Measurements from ENCODE around the gene ADGRL4. TPM values are rescaled to one million over a fixed set of nuclear protein-coding genes. Genes with fewer than 3 reads are reported as not detected.
"Not testable (repeated sequence)": the region's sequence is repeated elsewhere in the genome, so short reads cannot be mapped to it uniquely, and the experiment has no call there.

Gene ADGRL4
- total RNA-seq, 1 donor from 2014 or later, result 19.6 TPM

GRCh38 chr1:78987042-78987441, 19.5 kb downstream of the ADGRL4 start:
- Mint-ChIP-seq H3K27ac (ENCODE audit: unreplicated experiment) (no peak overlapping the region), H3K4me1 (ENCODE audit: low read depth, unreplicated experiment) (peaks cover 1% of the 10 kb centered on the region), H3K27me3 (ENCODE audit: low read depth, unreplicated experiment) (no peaks in the 10 kb centered on the region), H3K9me3 (ENCODE audit: unreplicated experiment) (peaks cover 3% of the 10 kb centered on the region), H3K36me3 (ENCODE audit: low read depth, unreplicated experiment) (no peaks in the 10 kb centered on the region), H3K4me3 (ENCODE audit: unreplicated experiment) (no peak overlapping the region)
- Histone ChIP-seq H3K27ac (ENCODE audit: low read depth, low read length) (no peak overlapping the region), H3K4me1 (ENCODE audit: insufficient read depth, low read length) (no peaks in the 10 kb centered on the region), H3K9ac (ENCODE audit: low read length) (no peak overlapping the region), H3K4me2 (ENCODE audit: low read length) (no peak overlapping the region), H3K36me3 (ENCODE audit: insufficient read depth, low read length) (no peaks in the 10 kb centered on the region), H3K4me3 (ENCODE audit: insufficient read depth, low read depth, low read length) (no peak overlapping the region), H3K9me3 (ENCODE audit: insufficient read depth, low read depth, low read length) (no peaks in the 10 kb centered on the region), H3K79me2 (ENCODE audit: insufficient read depth, low read length) (no peaks in the 10 kb centered on the region), H3K27me3 (ENCODE audit: insufficient read depth, low read length) (no peaks in the 10 kb centered on the region), H4K20me1 (ENCODE audit: insufficient read depth, low read length) (no peaks in the 10 kb centered on the region), H2AFZ (ENCODE audit: low read depth, low read length) (no peak overlapping the region)
- no peak for DNase-seq (ENCODE audit: low read depth)
- TF ChIP-seq, protein P1, sequence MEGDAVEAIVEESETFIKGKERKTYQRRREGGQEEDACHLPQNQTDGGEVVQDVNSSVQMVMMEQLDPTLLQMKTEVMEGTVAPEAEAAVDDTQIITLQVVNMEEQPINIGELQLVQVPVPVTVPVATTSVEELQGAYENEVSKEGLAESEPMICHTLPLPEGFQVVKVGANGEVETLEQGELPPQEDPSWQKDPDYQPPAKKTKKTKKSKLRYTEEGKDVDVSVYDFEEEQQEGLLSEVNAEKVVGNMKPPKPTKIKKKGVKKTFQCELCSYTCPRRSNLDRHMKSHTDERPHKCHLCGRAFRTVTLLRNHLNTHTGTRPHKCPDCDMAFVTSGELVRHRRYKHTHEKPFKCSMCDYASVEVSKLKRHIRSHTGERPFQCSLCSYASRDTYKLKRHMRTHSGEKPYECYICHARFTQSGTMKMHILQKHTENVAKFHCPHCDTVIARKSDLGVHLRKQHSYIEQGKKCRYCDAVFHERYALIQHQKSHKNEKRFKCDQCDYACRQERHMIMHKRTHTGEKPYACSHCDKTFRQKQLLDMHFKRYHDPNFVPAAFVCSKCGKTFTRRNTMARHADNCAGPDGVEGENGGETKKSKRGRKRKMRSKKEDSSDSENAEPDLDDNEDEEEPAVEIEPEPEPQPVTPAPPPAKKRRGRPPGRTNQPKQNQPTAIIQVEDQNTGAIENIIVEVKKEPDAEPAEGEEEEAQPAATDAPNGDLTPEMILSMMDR (IDR thresholded peaks at IDR 0.05; ENCODE audit: insufficient read depth, low read depth, low read length), result no peak
- TF ChIP-seq EZH2 (IDR thresholded peaks at IDR 0.05; ENCODE audit: insufficient read depth, low read length), result no peak
- FAIRE-seq, result no peak

DNA sequence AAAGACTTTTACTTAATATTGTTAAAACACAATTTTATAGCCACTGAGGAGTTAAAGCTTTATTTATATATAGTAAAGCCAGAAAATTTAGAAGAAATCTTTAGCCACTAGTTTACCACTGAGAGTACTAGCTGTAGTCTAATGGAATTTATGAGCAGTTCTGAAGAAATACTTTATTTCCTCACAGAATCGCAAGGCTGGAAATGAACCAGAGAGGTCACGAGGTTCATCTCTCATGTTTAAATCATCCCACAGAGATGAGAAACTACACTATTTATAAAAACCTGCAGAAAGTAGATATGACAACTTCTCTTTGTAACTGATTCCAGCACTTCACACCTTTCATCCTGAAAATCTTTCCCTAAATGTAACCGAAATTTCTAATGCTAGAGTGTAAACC, 26.0 kb downstream of the ADGRL4 start:
- Mint-ChIP-seq H3K36me3 (ENCODE audit: low read depth, unreplicated experiment) (peaks cover 1% of the 10 kb centered on the region), H3K4me1 (ENCODE audit: low read depth, unreplicated experiment) (no peaks in the 10 kb centered on the region), H3K9me3 (ENCODE audit: unreplicated experiment) (peaks cover 2% of the 10 kb centered on the region), H3K27ac (ENCODE audit: unreplicated experiment) (no peak overlapping the region), H3K4me3 (ENCODE audit: unreplicated experiment) (no peak overlapping the region), H3K27me3 (ENCODE audit: low read depth, unreplicated experiment) (no peaks in the 10 kb centered on the region)
- H3K9me3 ChIP-seq (ENCODE audit: insufficient read depth, low read depth, low read length), result no peaks in the 10 kb centered on the region
- no peaks in the 10 kb centered on the region for H4K20me1 ChIP-seq (ENCODE audit: insufficient read depth, low read length)
- no peak overlapping the region for H3K4me3 ChIP-seq (ENCODE audit: insufficient read depth, low read depth, low read length)
- FAIRE-seq (no peak), DNase-seq (ENCODE audit: low read depth) (no peak)
- no peaks in the 10 kb centered on the region for H3K27me3 ChIP-seq (ENCODE audit: insufficient read depth, low read length)
- H3K36me3 ChIP-seq (ENCODE audit: insufficient read depth, low read length), result no peaks in the 10 kb centered on the region
- no peaks in the 10 kb centered on the region for H3K4me1 ChIP-seq (ENCODE audit: insufficient read depth, low read length)
- no peak overlapping the region for H3K27ac ChIP-seq (ENCODE audit: low read depth, low read length)
- no peaks in the 10 kb centered on the region for H3K79me2 ChIP-seq (ENCODE audit: insufficient read depth, low read length)
- TF ChIP-seq, protein P1 (IDR thresholded peaks at IDR 0.05; ENCODE audit: insufficient read depth, low read depth, low read length), result no peak
- no peak for TF ChIP-seq EZH2 (IDR thresholded peaks at IDR 0.05; ENCODE audit: insufficient read depth, low read length)
- no peak overlapping the region for H3K4me2 ChIP-seq (ENCODE audit: low read length)
- H3K9ac ChIP-seq (ENCODE audit: low read length), result no peak overlapping the region
- no peak overlapping the region for H2AFZ ChIP-seq (ENCODE audit: low read depth, low read length)

- H3K4me3 ChIP-seq (ENCODE audit: insufficient read depth, low read depth, low read length), result no peak overlapping the region
- no peaks in the 10 kb centered on the region for H3K79me2 ChIP-seq (ENCODE audit: insufficient read depth, low read length)
- Mint-ChIP-seq H3K4me1 (ENCODE audit: low read depth, unreplicated experiment) (no peaks in the 10 kb centered on the region), H3K27ac (ENCODE audit: unreplicated experiment) (no peak overlapping the region), H3K27me3 (ENCODE audit: low read depth, unreplicated experiment) (no peaks in the 10 kb centered on the region), H3K36me3 (ENCODE audit: low read depth, unreplicated experiment) (no peaks in the 10 kb centered on the region), H3K9me3 (ENCODE audit: unreplicated experiment) (peaks cover 3% of the 10 kb centered on the region), H3K4me3 (ENCODE audit: unreplicated experiment) (no peak overlapping the region)
- FAIRE-seq (no peak), DNase-seq (ENCODE audit: low read depth) (no peak)
- H3K27ac ChIP-seq (ENCODE audit: low read depth, low read length), result no peak overlapping the region
- TF ChIP-seq, protein P1 (IDR thresholded peaks at IDR 0.05; ENCODE audit: insufficient read depth, low read depth, low read length), result no peak
- TF ChIP-seq EZH2 (IDR thresholded peaks at IDR 0.05; ENCODE audit: insufficient read depth, low read length), result no peak
- H3K36me3 ChIP-seq (ENCODE audit: insufficient read depth, low read length), result no peaks in the 10 kb centered on the region
- H4K20me1 ChIP-seq (ENCODE audit: insufficient read depth, low read length), result no peaks in the 10 kb centered on the region
- no peaks in the 10 kb centered on the region for H3K4me1 ChIP-seq (ENCODE audit: insufficient read depth, low read length)
- H3K4me2 ChIP-seq (ENCODE audit: low read length), result no peak overlapping the region
- H3K27me3 ChIP-seq (ENCODE audit: insufficient read depth, low read length), result no peaks in the 10 kb centered on the region
- no peaks in the 10 kb centered on the region for H3K9me3 ChIP-seq (ENCODE audit: insufficient read depth, low read depth, low read length)
- H3K9ac ChIP-seq (ENCODE audit: low read length), result no peak overlapping the region
- no peak overlapping the region for H2AFZ ChIP-seq (ENCODE audit: low read depth, low read length)
These were observed 33.8 kb downstream of the ADGRL4 start for GRCh38 chr1:78972723-78973122.

- not testable (repeated sequence) for H3K27me3 Mint-ChIP-seq (ENCODE audit: low read depth, unreplicated experiment); H3K9ac ChIP-seq (ENCODE audit: low read length); H3K4me1 ChIP-seq (ENCODE audit: insufficient read depth, low read length); H3K9me3 ChIP-seq (ENCODE audit: insufficient read depth, low read depth, low read length); H3K36me3 ChIP-seq (ENCODE audit: insufficient read depth, low read length); H3K27ac ChIP-seq (ENCODE audit: low read depth, low read length); H3K4me1 Mint-ChIP-seq (ENCODE audit: low read depth, unreplicated experiment); FAIRE-seq; H3K4me2 ChIP-seq (ENCODE audit: low read length); H3K4me3 Mint-ChIP-seq (ENCODE audit: unreplicated experiment); H4K20me1 ChIP-seq (ENCODE audit: insufficient read depth, low read length); H3K4me3 ChIP-seq (ENCODE audit: insufficient read depth, low read depth, low read length); DNase-seq (ENCODE audit: low read depth); H2AFZ ChIP-seq (ENCODE audit: low read depth, low read length); H3K79me2 ChIP-seq (ENCODE audit: insufficient read depth, low read length); H3K27ac Mint-ChIP-seq (ENCODE audit: unreplicated experiment); H3K27me3 ChIP-seq (ENCODE audit: insufficient read depth, low read length)
- Mint-ChIP-seq H3K9me3 (ENCODE audit: unreplicated experiment) (peaks cover 26% of the 10 kb centered on the region), H3K36me3 (ENCODE audit: low read depth, unreplicated experiment) (peaks cover 17% of the 10 kb centered on the region)
These were observed 39.4 kb downstream of the ADGRL4 start for GRCh38 chr1:78967091-78967490.
